NCI-H524 (cell line): ENCODE data around the gene TEX9.

ENCODE experiments used
- DNase-seq, 2 experiments: peaks; one replicate each; lab custom pipeline; 2025; lab: John Stamatoyannopoulos, UW

TEX9 gene

GRCh38 chr15:56454836-56455235 lies 89.6 kb downstream of the TEX9 start:
- DNase-seq, result peak in 1 of 2 experiments; percentile 18

- no peak for DNase-seq
Observed at GRCh38 chr15:56456229-56456628, 91.0 kb downstream of the TEX9 start.

GRCh38 chr15:56459096-56459495 lies 93.9 kb downstream of the TEX9 start:
- no peak for DNase-seq

GRCh38 chr15:56460071-56460470 lies 94.8 kb downstream of the TEX9 start:
- DNase-seq, result no peak

- no peak for DNase-seq
Observed at GRCh38 chr15:56460947-56461346, 95.7 kb downstream of the TEX9 start.

- DNase-seq, result peak; percentile 95 to 98
Observed at GRCh38 chr15:56464893-56465520, 99.8 kb downstream of the TEX9 start, which contains the start of gene MNS1. MNS1 (minus strand) TSS chr15:56465137; CDS start chr15:56464972, 165 bp downstream.

- no peak for DNase-seq
Observed at GRCh38 chr15:56467616-56468015, 102.4 kb downstream of the TEX9 start.

- no peak for DNase-seq
Observed at GRCh38 chr15:56468401-56468800, 103.2 kb downstream of the TEX9 start.

- no peak for DNase-seq
Observed at GRCh38 chr15:56469483-56469882, 104.3 kb downstream of the TEX9 start.

GRCh38 chr15:56471440-56472069 lies 106.3 kb downstream of the TEX9 start:
- no peak for DNase-seq

GRCh38 chr15:56472278-56472677 lies 107.1 kb downstream of the TEX9 start:
- no peak for DNase-seq

- no peak for DNase-seq
Observed at GRCh38 chr15:56473017-56473416, 107.8 kb downstream of the TEX9 start.

GRCh38 chr15:56475351-56475750 lies 110.1 kb downstream of the TEX9 start:
- DNase-seq, result no peak
